H1 (cell line): ENCODE data around the gene TMC4. TPM values are rescaled to one million over a fixed set of nuclear protein-coding genes. Genes with fewer than 3 reads are reported as not detected.

Experiments
- CTCF ChIA-PET: fragments of 300-600 bp; sonication (Branson Sonifier 250); formaldehyde crosslinking; loops from one replicate; lab custom pipeline; 2021; ENCODE audit not compliant: partially characterized antibody; lab: Charles Lee
- POLR2A ChIA-PET: fragments of 300-600 bp; sonication (Branson Sonifier 250); formaldehyde crosslinking; loops from one replicate; lab custom pipeline; 2021; ENCODE audit warnings: inconsistent platforms; ENCODE audit not compliant: partially characterized antibody; lab: Charles Lee
- DNase-seq, 2 experiments: peaks; one replicate each; pipeline versions ENCODE4 v3.0.0 to v3.0.0-alpha.2; 2010 to 2022; ENCODE audit warnings: low spot score in 2 of 2, low read depth in 1 of 2, mixed read lengths in 1 of 2
- FAIRE-seq: peaks from 2 replicates; lab custom pipeline; 2011; peaks lifted over from hg19 to GRCh38; lab: Jason Lieb, UNC
- H2AFZ ChIP-seq: 2 replicates; pipeline ENCODE4 v1.8.1; 2012; ENCODE audit warnings: low read length, inconsistent platforms
- H2AK5ac ChIP-seq: 2 replicates; pipeline ENCODE4 v1.6.1; 2013; ENCODE audit warnings: low read depth, low read length
- H2BK120ac ChIP-seq: replicated peaks from 2 replicates; pipeline ENCODE3; 2013; ENCODE audit warnings: low read depth, low read length, inconsistent platforms
- H2BK12ac ChIP-seq: 2 replicates; pipeline ENCODE4 v1.6.1; 2013; ENCODE audit warnings: low read depth, low read length
- H2BK15ac ChIP-seq: 2 replicates; pipeline ENCODE4 v1.6.1; 2013; ENCODE audit warnings: low read length
- H2BK20ac ChIP-seq: 2 replicates; pipeline ENCODE4 v1.6.1; 2013; ENCODE audit warnings: low read length
- H2BK5ac ChIP-seq: 2 replicates; pipeline ENCODE4 v1.6.1; 2013; ENCODE audit warnings: low read depth, low read length
- H3K14ac ChIP-seq: 2 replicates; pipeline ENCODE4 v1.6.1; 2013; ENCODE audit warnings: inconsistent platforms; ENCODE audit not compliant: insufficient read length
- H3K18ac ChIP-seq: 2 replicates; pipeline ENCODE4 v1.6.1; 2013; ENCODE audit warnings: low read length; ENCODE audit errors: extremely low read depth
- H3K23ac ChIP-seq: 2 replicates; pipeline ENCODE4 v1.6.1; 2013; ENCODE audit warnings: inconsistent platforms; ENCODE audit not compliant: insufficient read length
- H3K23me2 ChIP-seq: 2 replicates; pipeline ENCODE4 v1.6.1; 2013; ENCODE audit warnings: low read depth, low read length
- H3K27ac ChIP-seq: 2 replicates; pipeline ENCODE4 v1.6.1; 2011; ENCODE audit warnings: low read depth, low read length, inconsistent platforms
- H3K27me3 ChIP-seq, 4 experiments: replicated peaks in 1 of 4; 1 replicate in 1 of 4; 2 replicates in 3 of 4; pipeline versions ENCODE4 v1.6.1 to v1.8.1; 2011 to 2013; ENCODE audit warnings: low read length in 3 of 4, mild to moderate bottlenecking in 3 of 4, inconsistent platforms in 2 of 4, mixed read lengths in 2 of 4, moderate library complexity in 1 of 4; ENCODE audit not compliant: control insufficient read depth in 3 of 4, insufficient read depth in 3 of 4; ENCODE audit errors: extremely low read depth in 1 of 4
- H3K36me3 ChIP-seq, 4 experiments: 2 replicates each; pipeline versions ENCODE4 v1.6.1 to v1.8.1; 2011 to 2013; ENCODE audit warnings: mild to moderate bottlenecking in 4 of 4, low read length in 3 of 4, moderate library complexity in 2 of 4, control low read depth in 1 of 4, inconsistent platforms in 1 of 4; ENCODE audit not compliant: insufficient read depth in 4 of 4, control insufficient read depth in 2 of 4
- H3K4ac ChIP-seq: replicated peaks from 2 replicates; pipeline ENCODE3; 2013; ENCODE audit warnings: low read length, low read depth, mixed read lengths, inconsistent platforms; ENCODE audit not compliant: insufficient read length
- H3K4me1 ChIP-seq, 4 experiments: replicated peaks in 1 of 4; 1 replicate in 1 of 4; 2 replicates in 3 of 4; pipeline versions ENCODE4 v1.6.1 to v1.8.1; 2011 to 2013; ENCODE audit warnings: low read length in 3 of 4, inconsistent platforms in 2 of 4, mixed read lengths in 1 of 4; ENCODE audit not compliant: insufficient read depth in 4 of 4, control insufficient read depth in 3 of 4
- H3K4me2 ChIP-seq, 2 experiments: 2 replicates each; pipeline versions ENCODE4 v1.6.1 to v1.8.1; 2011 to 2013; ENCODE audit warnings: low read depth in 2 of 2, low read length in 2 of 2, control low read depth in 1 of 2, inconsistent platforms in 1 of 2, mild to moderate bottlenecking in 1 of 2; ENCODE audit not compliant: insufficient read depth in 1 of 2
- H3K4me3 ChIP-seq, 4 experiments: fragments of 200-600, 300-600 bp in 1 of 4; sonication (generic), shearing (Covaris generic), sonication (Bioruptor Twin) in 1 of 4; 2 replicates each; pipeline versions ENCODE4 v1.5.1 to v1.8.1; 2011 to 2016; ENCODE audit warnings: low read length in 4 of 4, low read depth in 3 of 4, control low read depth in 2 of 4, inconsistent platforms in 2 of 4, mild to moderate bottlenecking in 2 of 4, mixed read lengths in 1 of 4, moderate library complexity in 1 of 4; ENCODE audit not compliant: insufficient read depth in 2 of 4; ENCODE audit errors: extremely low read depth in 1 of 4
- H3K56ac ChIP-seq: replicated peaks from 2 replicates; pipeline ENCODE3; 2013; ENCODE audit warnings: low read depth, mild to moderate bottlenecking, mixed read lengths, low read length, inconsistent platforms; ENCODE audit not compliant: insufficient read length
- H3K79me1 ChIP-seq: 2 replicates; pipeline ENCODE4 v1.6.1; 2013; ENCODE audit warnings: low read depth, low read length, control low read depth
- H3K79me2 ChIP-seq, 2 experiments: 2 replicates each; pipeline versions ENCODE4 v1.6.1 to v1.8.1; 2012 to 2013; ENCODE audit warnings: low read length in 2 of 2, mild to moderate bottlenecking in 2 of 2, inconsistent platforms in 1 of 2; ENCODE audit not compliant: insufficient read depth in 2 of 2, control insufficient read depth in 1 of 2
- H3K9ac ChIP-seq, 4 experiments: replicated peaks in 1 of 4; 1 replicate in 1 of 4; 2 replicates in 3 of 4; pipeline versions ENCODE4 v1.6.1 to v1.8.1; 2011 to 2013; ENCODE audit warnings: low read depth in 3 of 4, low read length in 3 of 4, control low read depth in 2 of 4, mild to moderate bottlenecking in 2 of 4, moderate library complexity in 2 of 4, inconsistent platforms in 1 of 4; ENCODE audit errors: extremely low read depth in 1 of 4
- H3K9me3 ChIP-seq, 2 experiments: 2 replicates each; pipeline versions ENCODE4 v1.6.1 to v1.8.1; 2012 to 2013; ENCODE audit warnings: mild to moderate bottlenecking in 2 of 2, moderate library complexity in 2 of 2, control low read depth in 1 of 2, inconsistent platforms in 1 of 2, low read depth in 1 of 2, low read length in 1 of 2, mixed read lengths in 1 of 2; ENCODE audit not compliant: insufficient read depth in 2 of 2
- H4K20me1 ChIP-seq, 2 experiments: replicated peaks in 1 of 2; 2 replicates each; pipeline versions ENCODE3 to v1.8.1; 2011 to 2013; ENCODE audit warnings: inconsistent platforms in 2 of 2, low read length in 2 of 2, mild to moderate bottlenecking in 1 of 2; ENCODE audit not compliant: insufficient read depth in 2 of 2, control insufficient read depth in 1 of 2
- H4K5ac ChIP-seq: 2 replicates; pipeline ENCODE4 v1.6.1; 2013; ENCODE audit warnings: low read length, low read depth, mixed read lengths, inconsistent platforms; ENCODE audit not compliant: insufficient read length
- H4K8ac ChIP-seq: 2 replicates; pipeline ENCODE4 v1.8.0; 2013; ENCODE audit warnings: mild to moderate bottlenecking, moderate library complexity, low read length, inconsistent platforms; ENCODE audit not compliant: insufficient read depth; ENCODE audit errors: extremely low read depth
- H4K91ac ChIP-seq: replicated peaks from 2 replicates; pipeline ENCODE3; 2013; ENCODE audit warnings: low read length, mixed read lengths, inconsistent platforms; ENCODE audit not compliant: insufficient read length
- CBX8 ChIP-seq: fragments of 300-800, 300-1000 bp; sonication (generic); IDR thresholded peaks from 2 replicates; pipeline ENCODE4 v1.7.1; 2016; ENCODE audit warnings: low read depth, low read length, borderline replicate concordance
- EZH2 ChIP-seq: fragments of 200-600 bp; sonication (generic); IDR thresholded peaks from 2 replicates; pipeline ENCODE4 v1.7.1; 2012; ENCODE audit warnings: low read depth, mild to moderate bottlenecking, moderate library complexity, low read length, inconsistent platforms; ENCODE audit not compliant: severe bottlenecking
- KDM1A ChIP-seq: fragments of 200-600, 300-600 bp; sonication (generic); IDR thresholded peaks from 2 replicates; pipeline ENCODE4 v1.7.1; 2016; ENCODE audit warnings: mild to moderate bottlenecking, low read length, borderline replicate concordance
- KDM5A ChIP-seq: fragments of 200-600 bp; IDR thresholded peaks from 2 replicates; pipeline ENCODE4 v1.7.1; 2012; ENCODE audit warnings: mild to moderate bottlenecking, low read length, inconsistent platforms, mixed read lengths
- NANOG ChIP-seq: IDR thresholded peaks from 2 replicates; pipeline ENCODE4 v1.6.1; 2011; ENCODE audit warnings: low read length, low read depth, mild to moderate bottlenecking, inconsistent platforms; ENCODE audit not compliant: insufficient read depth, poor library complexity, severe bottlenecking
- RBBP5 ChIP-seq: IDR thresholded peaks from 2 replicates; pipeline ENCODE4 v1.7.1; 2012; ENCODE audit warnings: low read depth, mild to moderate bottlenecking, inconsistent platforms, low read length, moderate library complexity, borderline replicate concordance
- RNF2 ChIP-seq: fragments of 200-900, 300-1000 bp; sonication (generic); IDR thresholded peaks from 2 replicates; pipeline ENCODE4 v1.7.1; 2016; ENCODE audit warnings: borderline replicate concordance, low read depth, mild to moderate bottlenecking, antibody characterized with exemption, low read length; ENCODE audit not compliant: poor library complexity, severe bottlenecking; ENCODE audit errors: missing control alignments
- SRF ChIP-seq: IDR thresholded peaks from 2 replicates; pipeline ENCODE4 v1.6.1; 2011; ENCODE audit warnings: mild to moderate bottlenecking, low read depth, low read length, moderate library complexity
- SUZ12 ChIP-seq: fragments of 200-600 bp; sonication (generic); IDR thresholded peaks from 2 replicates; pipeline ENCODE4 v1.6.1; 2012; ENCODE audit warnings: mild to moderate bottlenecking, inconsistent platforms, low read length, moderate library complexity, mixed read lengths
- TBP ChIP-seq: IDR thresholded peaks from 2 replicates; pipeline ENCODE4 v1.6.1; 2011; ENCODE audit warnings: low read depth, low read length, improper control_type of control experiment
- whole genome bisulfite sequencing, 2 experiments: shearing (Covaris generic) in 1 of 2; methylation state at CpG; one replicate each; pipeline versions ENCODE4 v1.1.6 to v1.1.7; 2013 to 2015; ENCODE audit warnings: low lambda C conversion rate in 2 of 2, mixed read lengths in 2 of 2, inconsistent platforms in 1 of 2, low coverage in 1 of 2, missing lambda C conversion rate in 1 of 2; ENCODE audit not compliant: insufficient replicate concordance in 2 of 2, insufficient coverage in 1 of 2, insufficient read length in 1 of 2; ENCODE audit errors: extremely low coverage in 1 of 2, missing lambda C conversion rate in 1 of 2; 5-methylcytosine and 5-hydroxymethylcytosine counted together
- polyA plus RNA-seq, 7 experiments: library from polyadenylated mRNA; depleted of rRNA in 3 of 7; stranded (reverse) in 5 of 7; unstranded in 2 of 7; fragments of >200 nt in 5 of 7; fragments of 200-250 nt in 2 of 7; gene quantifications; 1 replicate in 5 of 7; 2 replicates in 1 of 7; 4 replicates in 1 of 7; pipeline versions ENCODE4 v1.2.1 to v1.2.3, GENCODE V29; 2011 to 2013; ENCODE audit warnings: missing spikeins in 2 of 7, mixed read lengths in 2 of 7
- total RNA-seq: library from RNA; stranded (reverse); fragmentation: NEBNext Ultra II Directional; extraction: Animal tissue kit (Norgen Biotek cat#: 25700); gene quantifications from 2 replicates; pipeline ENCODE4 v1.2.1, GENCODE V29; 2021

The TMC4 gene
- total and polyA plus RNA-seq, 2 of the 8 experiments (the other 6 are each of a cell fraction or from before 2014, with no cell fraction given), result 5.5 to 6.3 TPM

- ChIA-PET CTCF (interaction anchor here (0.6 to 1.4 kb wide), 8 partner anchors 10 to 338 kb away, joined by 3 to 5 read pairs (median 3); no protein-coding TSS in a partner anchor), POLR2A (interaction anchor here (0.7 to 28.7 kb wide), 13 partner anchors 8 to 76 kb away, joined by 3 to 909 read pairs (median 4); partner anchors contain the start of genes CNOT3, PRPF31, RPS9 and TFPT)
- H3K9me3 ChIP-seq, result no peaks in the 10 kb centered on the region
- H3K4me3 ChIP-seq, result peak within 1 kb of the TSS; percentile 62 to 91 (median 75)
- no peak within 1 kb of the TSS for H2BK20ac ChIP-seq
- peak within 1 kb of the TSS; percentile 85; the same call in 1 of the 2 replicates for H2AFZ ChIP-seq
- 2% methylated on average over 53 of the region's 77 CpGs; no CpG with 5 or more reads in 1 of the 2 experiments for WGBS, 2 experiments
- peak in 1 of 2 experiments; percentile 94 for DNase-seq
- H2BK120ac ChIP-seq, result peak within 1 kb of the TSS; percentile 50
- peak within 1 kb of the TSS; percentile 98 for H4K91ac ChIP-seq
- H3K27ac ChIP-seq, result peak within 1 kb of the TSS; percentile 99
- H3K79me1 ChIP-seq, result peaks cover 13% of the 10 kb centered on the region
- peak within 1 kb of the TSS; percentile 99 for H3K56ac ChIP-seq
- H2BK15ac ChIP-seq, result peak within 1 kb of the TSS; percentile 94; the same call in 1 of the 2 replicates
- peaks cover 11% of the 10 kb centered on the region for H3K23me2 ChIP-seq
- H4K5ac ChIP-seq, result peak within 1 kb of the TSS; percentile 97
- peaks cover 3 to 12% (median 7%) of the 10 kb centered on the region in 4 experiments; a peak in 5 of 7 replicates for H3K4me1 ChIP-seq
- H4K20me1 ChIP-seq, result peaks cover 0 to 6% of the 10 kb centered on the region in 2 experiments
- peak within 1 kb of the TSS; percentile 99 for H3K4ac ChIP-seq
- H3K79me2 ChIP-seq, result peaks cover 3 to 32% of the 10 kb centered on the region in 2 experiments; a peak in 3 of 4 replicates
- peak within 1 kb of the TSS; percentile 77 to 97 for H3K4me2 ChIP-seq
- peak within 1 kb of the TSS; percentile 99 for H3K18ac ChIP-seq
- H3K27me3 ChIP-seq, result no peaks in the 10 kb centered on the region
- no peak within 1 kb of the TSS for H3K23ac ChIP-seq
- H4K8ac ChIP-seq, result peak within 1 kb of the TSS; percentile 99
- peak within 1 kb of the TSS; percentile 100 for H2BK5ac ChIP-seq
- peak within 1 kb of the TSS; percentile 100 for H2BK12ac ChIP-seq
- peak within 1 kb of the TSS; percentile 87 for H3K14ac ChIP-seq
- FAIRE-seq, result no peak
- H3K9ac ChIP-seq, result peak within 1 kb of the TSS; percentile 81 to 99 (median 93)
- H2AK5ac ChIP-seq, result peak within 1 kb of the TSS; percentile 82; the same call in 1 of the 2 replicates
- peaks cover 4 to 21% (median 7%) of the 10 kb centered on the region in 4 experiments; a peak in 7 of 8 replicates for H3K36me3 ChIP-seq
- TF ChIP-seq SRF, result no peak
- TF ChIP-seq RBBP5, result no peak
- no peak for TF ChIP-seq NANOG
- TF ChIP-seq TBP, result no peak; the same call in 1 of the 2 replicates
- no peak for TF ChIP-seq EZH2
- no peak for TF ChIP-seq RNF2
- TF ChIP-seq KDM1A, result no peak
- no peak for TF ChIP-seq CBX8
- 0 out of 2 replicates have a peak, but pooled peaks have one; percentile 27 for TF ChIP-seq KDM5A
- TF ChIP-seq SUZ12, result no peak
Measured at GRCh38 chr19:54191011-54191810, 18.3 kb upstream of the TMC4 start, which contains the start of gene TSEN34. TSS of gene TSEN34 (plus strand) at chr19:54191308. CDS start at chr19:54191365, 57 bp downstream.
